Skeletal muscle satellite cell (primary cell): Measurements from ENCODE around the gene DGKH.

Source experiments
- H3K27me3 ChIP-seq: 2 replicates; pipeline ENCODE4 v1.7.0; 2013; ENCODE audit warnings: low read length; ENCODE audit not compliant: control insufficient read depth, insufficient read depth
- H3K36me3 ChIP-seq: 2 replicates; pipeline ENCODE4 v1.7.0; 2013; ENCODE audit warnings: mild to moderate bottlenecking, control low read depth, low read length; ENCODE audit not compliant: insufficient read depth
- H3K4me1 ChIP-seq: 2 replicates; pipeline ENCODE4 v1.7.0; 2013; ENCODE audit warnings: low read length; ENCODE audit not compliant: control insufficient read depth, insufficient read depth
- H3K4me2 ChIP-seq: 2 replicates; pipeline ENCODE4 v1.7.0; 2013; ENCODE audit warnings: mild to moderate bottlenecking, low read length
- H3K4me3 ChIP-seq: 2 replicates; pipeline ENCODE4 v1.7.0; 2013; ENCODE audit warnings: low read length
- H3K9ac ChIP-seq: 2 replicates; pipeline ENCODE4 v1.7.0; 2013; ENCODE audit warnings: mild to moderate bottlenecking, low read depth, low read length, moderate library complexity
- H3K9me3 ChIP-seq: replicated peaks from 2 replicates; pipeline ENCODE4 v1.7.0; 2013; ENCODE audit warnings: mild to moderate bottlenecking, control low read depth, low read length

DGKH gene

GRCh38 chr13:42041684-42042035 lies 6.8 kb upstream of the DGKH start:
- H3K4me1 ChIP-seq, result peaks cover 19% of the 10 kb centered on the region
- peak overlapping the region; percentile 86 for H3K9ac ChIP-seq
- H3K4me3 ChIP-seq, result peak overlapping the region; percentile 94
- H3K4me2 ChIP-seq, result peak overlapping the region; percentile 98
- H3K27me3 ChIP-seq, result no peaks in the 10 kb centered on the region
- H3K9me3 ChIP-seq, result no peaks in the 10 kb centered on the region
- H3K36me3 ChIP-seq, result no peaks in the 10 kb centered on the region

GRCh38 chr13:42043676-42044075 lies 4.8 kb upstream of the DGKH start:
- Histone ChIP-seq H3K4me1 (peaks cover 25% of the 10 kb centered on the region), H3K27me3 (no peaks in the 10 kb centered on the region), H3K4me2 (no peak overlapping the region), H3K36me3 (no peaks in the 10 kb centered on the region), H3K9me3 (no peaks in the 10 kb centered on the region), H3K4me3 (no peak overlapping the region), H3K9ac (no peak overlapping the region)

- Histone ChIP-seq H3K9me3 (no peaks in the 10 kb centered on the region), H3K4me3 (no peak overlapping the region), H3K27me3 (no peaks in the 10 kb centered on the region), H3K4me2 (no peak overlapping the region), H3K36me3 (no peaks in the 10 kb centered on the region), H3K9ac (no peak overlapping the region), H3K4me1 (peaks cover 21% of the 10 kb centered on the region)
These were observed 2.0 kb upstream of the DGKH start for GRCh38 chr13:42046448-42046847.

GRCh38 chr13:42047561-42048341 lies 697 bp upstream of the DGKH start:
- H3K9ac ChIP-seq, result peak overlapping the region; percentile 96

GRCh38 chr13:42048684-42049453 lies 421 bp downstream of the DGKH start:
- Histone ChIP-seq H3K4me2 (peak overlapping the region; percentile 100), H3K27me3 (no peaks in the 10 kb centered on the region), H3K9me3 (no peaks in the 10 kb centered on the region), H3K36me3 (no peaks in the 10 kb centered on the region), H3K9ac (peak overlapping the region; percentile 96), H3K4me3 (peak overlapping the region; percentile 99), H3K4me1 (peaks cover 13% of the 10 kb centered on the region)

More at GRCh38 chr13:42047561-42048341, 697 bp upstream of the DGKH start:
- H3K4me1 ChIP-seq, result peaks cover 13% of the 10 kb centered on the region
- no peaks in the 10 kb centered on the region for H3K9me3 ChIP-seq
- H3K27me3 ChIP-seq, result no peaks in the 10 kb centered on the region
- peak overlapping the region; percentile 96 for H3K4me2 ChIP-seq
- peak overlapping the region; percentile 99 for H3K4me3 ChIP-seq
- H3K36me3 ChIP-seq, result no peaks in the 10 kb centered on the region

GRCh38 chr13:42049454-42049813 lies 986 bp downstream of the DGKH start:
- Histone ChIP-seq H3K27me3 (no peaks in the 10 kb centered on the region), H3K4me1 (peaks cover 13% of the 10 kb centered on the region), H3K9ac (peak overlapping the region; percentile 72), H3K36me3 (no peaks in the 10 kb centered on the region), H3K4me2 (peak overlapping the region; percentile 100), H3K9me3 (no peaks in the 10 kb centered on the region), H3K4me3 (peak overlapping the region; percentile 84)

GRCh38 chr13:42054798-42055499 lies 6.5 kb downstream of the DGKH start:
- Histone ChIP-seq H3K9me3 (no peaks in the 10 kb centered on the region), H3K36me3 (no peaks in the 10 kb centered on the region), H3K4me2 (no peak overlapping the region), H3K9ac (no peak overlapping the region), H3K4me1 (no peaks in the 10 kb centered on the region), H3K27me3 (no peaks in the 10 kb centered on the region), H3K4me3 (no peak overlapping the region)

GRCh38 chr13:42055500-42056085 lies 7.1 kb downstream of the DGKH start:
- peaks cover 4% of the 10 kb centered on the region for H3K36me3 ChIP-seq
- H3K4me3 ChIP-seq, result no peak overlapping the region

GRCh38 chr13:42056146-42056545 lies 7.7 kb downstream of the DGKH start:
- H3K9me3 ChIP-seq, result no peaks in the 10 kb centered on the region
- no peak overlapping the region for H3K4me3 ChIP-seq
- H3K4me1 ChIP-seq, result no peaks in the 10 kb centered on the region
- H3K4me2 ChIP-seq, result no peak overlapping the region
- no peaks in the 10 kb centered on the region for H3K27me3 ChIP-seq
- H3K9ac ChIP-seq, result no peak overlapping the region
- peaks cover 6% of the 10 kb centered on the region for H3K36me3 ChIP-seq

More at GRCh38 chr13:42055500-42056085, 7.1 kb downstream of the DGKH start:
- Histone ChIP-seq H3K4me2 (no peak overlapping the region), H3K9me3 (no peaks in the 10 kb centered on the region), H3K9ac (no peak overlapping the region), H3K4me1 (no peaks in the 10 kb centered on the region), H3K27me3 (no peaks in the 10 kb centered on the region)

GRCh38 chr13:42056583-42056982 lies 8.1 kb downstream of the DGKH start:
- Histone ChIP-seq H3K27me3 (no peaks in the 10 kb centered on the region), H3K4me3 (no peak overlapping the region), H3K9ac (no peak overlapping the region), H3K4me1 (no peaks in the 10 kb centered on the region), H3K36me3 (peaks cover 6% of the 10 kb centered on the region), H3K9me3 (no peaks in the 10 kb centered on the region), H3K4me2 (no peak overlapping the region)

GRCh38 chr13:42057918-42058530 lies 9.6 kb downstream of the DGKH start:
- Histone ChIP-seq H3K4me1 (no peaks in the 10 kb centered on the region), H3K9me3 (no peaks in the 10 kb centered on the region), H3K4me2 (no peak overlapping the region), H3K27me3 (no peaks in the 10 kb centered on the region), H3K9ac (no peak overlapping the region), H3K36me3 (peaks cover 6% of the 10 kb centered on the region), H3K4me3 (no peak overlapping the region)
